Measurements from ENCODE around the gene PRICKLE3.

DNA sequence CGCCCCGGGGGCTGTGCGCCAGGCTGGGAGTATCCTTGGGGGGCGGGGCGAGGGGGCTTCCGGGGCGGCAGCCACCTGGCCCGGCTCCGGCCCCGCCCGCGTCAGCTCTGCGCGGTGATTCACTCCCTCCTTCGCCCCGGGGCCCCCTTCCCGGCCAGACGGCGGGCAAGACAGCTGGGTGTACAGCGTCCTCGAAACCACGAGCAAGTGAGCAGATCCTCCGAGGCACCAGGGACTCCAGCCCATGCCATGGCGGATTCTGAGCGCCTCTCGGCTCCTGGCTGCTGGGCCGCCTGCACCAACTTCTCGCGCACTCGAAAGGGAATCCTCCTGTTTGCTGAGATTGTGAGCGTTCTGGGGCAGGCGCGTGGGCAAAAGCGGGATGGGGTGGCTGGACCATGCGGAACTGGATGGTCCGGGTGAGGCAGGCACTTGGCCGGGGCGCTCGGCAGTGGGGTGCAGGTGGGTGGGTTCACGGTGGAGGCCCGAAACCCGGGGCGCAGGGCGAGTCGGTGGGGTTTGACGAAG, 14.4 kb downstream of the PRICKLE3 start, which contains the start of gene PLP2:
- TF ChIP-seq POLR2A (IDR thresholded peaks at IDR 0.05) = peak in 1 of 2 donors; percentile 35
- TF ChIP-seq CTCF (IDR thresholded peaks at IDR 0.05) = no peak
